Sigmoid colon (tissue), 7 donors: ENCODE data around the gene UGT1A1. TPM values are rescaled to one million over a fixed set of nuclear protein-coding genes. Genes with fewer than 3 reads are reported as not detected.

Experiments used
- DNase-seq: peaks from one replicate; pipeline ENCODE4 v3.0.0-alpha.2; 2019
- H3K27ac ChIP-seq, 4 donors: fragments of 200-600 bp; sonication (generic); one replicate each; pipeline ENCODE4 v1.5.1; 2016 to 2019; ENCODE audit warnings: mild to moderate bottlenecking in 1 of 4
- H3K27me3 ChIP-seq, 3 donors: fragments of 200-600 bp; sonication (generic); one replicate each; pipeline ENCODE4 v1.5.1; 2019; ENCODE audit warnings: mild to moderate bottlenecking in 1 of 3
- H3K36me3 ChIP-seq, 4 donors: fragments of 200-600 bp; sonication (generic); one replicate each; pipeline ENCODE4 v1.5.1; 2016 to 2019
- H3K4me1 ChIP-seq, 4 donors: fragments of 200-600 bp; sonication (generic); one replicate each; pipeline ENCODE4 v1.5.1; 2017 to 2019
- H3K4me3 ChIP-seq, 4 donors: fragments of 200-600 bp; sonication (generic); one replicate each; pipeline ENCODE4 v1.5.1; 2017 to 2019; ENCODE audit warnings: mild to moderate bottlenecking in 2 of 4, moderate library complexity in 1 of 4
- H3K9me3 ChIP-seq, 4 donors: fragments of 200-600 bp in 3 of 4; sonication (generic) in 3 of 4; one replicate each; pipeline versions ENCODE4 v1.5.1 to v1.6.1; 2013 to 2019
- EP300 ChIP-seq, 4 donors: sonication (generic); formaldehyde crosslinking; IDR thresholded peaks; one replicate each; pipeline ENCODE4 v1.6.1; 2017; ENCODE audit warnings: antibody characterized with exemption in 4 of 4
- POLR2A ChIP-seq, 2 donors: fragments of 450-650 bp; IDR thresholded peaks; one replicate each; pipeline ENCODE4 v1.6.1; 2016; ENCODE audit warnings: antibody characterized with exemption in 2 of 2, mild to moderate bottlenecking in 2 of 2, moderate library complexity in 2 of 2
- POLR2AphosphoS5 ChIP-seq, 4 donors: sonication (generic); formaldehyde crosslinking; IDR thresholded peaks; one replicate each; pipeline ENCODE4 v1.6.1; 2017; ENCODE audit warnings: antibody characterized with exemption in 4 of 4
- WGBS, 2 donors: extraction: QIAGEN DNeasy Blood & Tissue Kit; methylation state at CpG; one replicate each; pipeline ENCODE4 v1.1.7; 2013; 5-methylcytosine and 5-hydroxymethylcytosine counted together
- intact Hi-C: fragments of 100-400 bp; cut with DNase I; formaldehyde crosslinking; loops from one replicate; pipeline ENCODE4 v1.15.1; 2023
- polyA plus RNA-seq, 3 donors: library from polyadenylated mRNA; stranded (reverse); fragments of 200-250 nt; gene quantifications; one replicate each; pipeline ENCODE4 v1.2.3, GENCODE V29; 2013
- total RNA-seq, 4 donors: library from RNA; depleted of rRNA; stranded (reverse); fragments of >200 nt; gene quantifications; one replicate each; pipeline ENCODE4 v1.1.0, GENCODE V29; 2016
- TF ChIP-seq, protein P1 (sequence below), 4 experiments: fragments of 450-650 bp in 3 of 4; fragments of 200-600 bp in 1 of 4; IDR thresholded peaks; one replicate each; pipeline ENCODE4 v1.5.1; 2016 to 2019; ENCODE audit warnings: antibody characterized with exemption in 4 of 4, mild to moderate bottlenecking in 3 of 4, moderate library complexity in 2 of 4
- donor health status: healthy with polysubstance abuse.
- donor health status: Bipolar disorder and iron deficiency.
- donor health status: healthy.

Gene UGT1A1
- total and polyA plus RNA-seq, 7 donors: 0.74 to 2.8 (median 1.8) TPM; not detected in 4

DNA sequence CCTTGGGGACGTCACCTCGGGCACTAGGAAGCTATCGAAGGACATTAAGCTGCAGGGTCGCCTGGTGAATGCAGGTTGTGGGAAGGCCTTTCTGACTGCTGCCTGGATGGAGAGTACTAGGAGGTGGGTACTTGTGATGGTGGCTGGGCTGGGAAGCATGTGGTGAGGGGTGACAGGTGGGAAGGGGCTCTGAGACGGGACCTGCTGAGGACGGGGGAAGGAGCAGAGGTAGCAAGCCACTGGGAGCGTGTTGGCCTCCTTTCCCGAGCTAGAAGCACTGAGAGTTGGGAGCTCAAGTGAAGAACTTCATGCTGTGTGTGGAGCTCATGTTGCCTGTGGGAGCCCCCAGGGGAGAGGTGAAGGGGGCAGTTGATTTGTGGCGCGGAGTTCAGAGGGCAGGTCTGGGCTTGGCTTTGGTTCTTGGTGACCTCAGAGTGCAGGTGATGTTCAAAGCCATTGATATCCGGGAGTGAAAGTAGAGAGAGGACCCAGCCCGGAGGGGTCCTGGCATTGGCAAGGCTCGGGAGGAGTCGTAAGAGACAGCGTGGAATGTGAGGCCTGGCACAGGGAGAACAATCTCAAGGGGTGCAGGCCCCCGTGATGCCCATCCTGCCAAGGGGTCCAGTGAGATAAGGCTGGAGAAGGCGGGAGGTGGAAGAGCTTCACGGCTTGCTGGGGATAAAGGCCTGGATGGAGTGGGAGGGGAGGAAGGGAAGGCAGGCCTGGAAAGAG, 31.2 kb downstream of the UGT1A1 start:
- Histone ChIP-seq H3K27ac (no peak overlapping the region), H3K36me3 (no peaks in the 10 kb centered on the region), H3K9me3 (no peaks in the 10 kb centered on the region), H3K27me3 (no peaks in the 10 kb centered on the region), H3K4me3 (no peak overlapping the region), H3K4me1 (no peaks in the 10 kb centered on the region)
- WGBS, 2 donors: 88 to 93% methylated on average over 18 of the region's 18 CpGs
- TF ChIP-seq, protein P1, sequence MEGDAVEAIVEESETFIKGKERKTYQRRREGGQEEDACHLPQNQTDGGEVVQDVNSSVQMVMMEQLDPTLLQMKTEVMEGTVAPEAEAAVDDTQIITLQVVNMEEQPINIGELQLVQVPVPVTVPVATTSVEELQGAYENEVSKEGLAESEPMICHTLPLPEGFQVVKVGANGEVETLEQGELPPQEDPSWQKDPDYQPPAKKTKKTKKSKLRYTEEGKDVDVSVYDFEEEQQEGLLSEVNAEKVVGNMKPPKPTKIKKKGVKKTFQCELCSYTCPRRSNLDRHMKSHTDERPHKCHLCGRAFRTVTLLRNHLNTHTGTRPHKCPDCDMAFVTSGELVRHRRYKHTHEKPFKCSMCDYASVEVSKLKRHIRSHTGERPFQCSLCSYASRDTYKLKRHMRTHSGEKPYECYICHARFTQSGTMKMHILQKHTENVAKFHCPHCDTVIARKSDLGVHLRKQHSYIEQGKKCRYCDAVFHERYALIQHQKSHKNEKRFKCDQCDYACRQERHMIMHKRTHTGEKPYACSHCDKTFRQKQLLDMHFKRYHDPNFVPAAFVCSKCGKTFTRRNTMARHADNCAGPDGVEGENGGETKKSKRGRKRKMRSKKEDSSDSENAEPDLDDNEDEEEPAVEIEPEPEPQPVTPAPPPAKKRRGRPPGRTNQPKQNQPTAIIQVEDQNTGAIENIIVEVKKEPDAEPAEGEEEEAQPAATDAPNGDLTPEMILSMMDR (IDR thresholded peaks at IDR 0.05): no peak
- TF ChIP-seq POLR2AphosphoS5 (IDR thresholded peaks at IDR 0.05) (no peak), EP300 (IDR thresholded peaks at IDR 0.05) (no peak), POLR2A (IDR thresholded peaks at IDR 0.05) (no peak)
- DNase-seq: no peak
- intact Hi-C loops: no loop called here

DNA sequence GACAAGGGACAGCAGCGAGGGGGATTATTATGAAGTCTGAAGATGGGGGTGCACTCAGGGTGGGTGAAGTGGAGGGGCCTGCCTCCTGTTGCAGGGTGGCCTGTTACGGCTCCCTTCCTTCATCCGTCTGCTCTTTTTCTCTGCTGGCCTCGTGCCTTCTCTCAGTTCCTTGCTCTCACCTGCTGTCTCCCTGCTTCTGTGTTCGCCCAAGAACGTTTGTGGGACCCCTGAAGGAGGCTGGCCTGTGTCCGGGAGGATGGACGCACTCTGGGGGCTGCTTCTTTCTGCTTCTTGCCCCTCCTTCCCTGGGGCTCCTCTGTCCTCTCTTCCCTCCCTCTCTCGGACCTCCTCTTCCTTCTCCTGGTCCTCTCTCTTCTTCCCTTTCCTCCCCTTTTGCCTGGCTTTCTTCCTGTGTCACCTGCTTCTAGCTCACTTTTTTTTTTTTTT, 31.8 kb downstream of the UGT1A1 start:
- no peak overlapping the region for H3K4me3 ChIP-seq
- TF ChIP-seq, protein P1 (IDR thresholded peaks at IDR 0.05): no peak
- TF ChIP-seq POLR2AphosphoS5 (IDR thresholded peaks at IDR 0.05): no peak
- TF ChIP-seq EP300 (IDR thresholded peaks at IDR 0.05): no peak
- no peak for TF ChIP-seq POLR2A (IDR thresholded peaks at IDR 0.05)
- H3K9me3 ChIP-seq: no peaks in the 10 kb centered on the region
- H3K27me3 ChIP-seq: no peaks in the 10 kb centered on the region
- WGBS, 2 donors: 82 to 88% methylated on average over 9 of the region's 9 CpGs
- intact Hi-C loops: no loop called here
- no peaks in the 10 kb centered on the region for H3K4me1 ChIP-seq
- H3K27ac ChIP-seq: no peak overlapping the region
- DNase-seq: no peak
- H3K36me3 ChIP-seq: no peaks in the 10 kb centered on the region

DNA sequence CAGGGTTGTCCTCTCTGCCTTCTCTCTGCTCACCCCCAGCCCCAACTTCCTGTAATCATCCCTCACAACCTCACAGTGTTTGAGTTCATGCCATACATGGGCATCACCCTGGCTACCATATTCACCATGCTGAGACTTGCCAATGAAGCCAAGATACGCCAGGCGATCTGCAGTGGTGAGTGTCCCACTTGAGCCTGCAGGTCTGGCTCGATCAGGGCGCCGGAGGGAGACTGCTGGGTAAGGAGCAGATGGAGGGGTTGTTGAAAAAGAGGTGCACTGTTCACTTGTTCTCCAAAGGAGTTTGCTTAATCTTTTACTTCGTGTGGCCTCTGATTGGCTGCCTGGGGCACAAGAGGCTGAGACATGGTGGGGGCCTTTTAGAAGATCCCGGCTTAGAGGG, 32.6 kb downstream of the UGT1A1 start:
- H3K4me3 ChIP-seq: no peak overlapping the region

DNA sequence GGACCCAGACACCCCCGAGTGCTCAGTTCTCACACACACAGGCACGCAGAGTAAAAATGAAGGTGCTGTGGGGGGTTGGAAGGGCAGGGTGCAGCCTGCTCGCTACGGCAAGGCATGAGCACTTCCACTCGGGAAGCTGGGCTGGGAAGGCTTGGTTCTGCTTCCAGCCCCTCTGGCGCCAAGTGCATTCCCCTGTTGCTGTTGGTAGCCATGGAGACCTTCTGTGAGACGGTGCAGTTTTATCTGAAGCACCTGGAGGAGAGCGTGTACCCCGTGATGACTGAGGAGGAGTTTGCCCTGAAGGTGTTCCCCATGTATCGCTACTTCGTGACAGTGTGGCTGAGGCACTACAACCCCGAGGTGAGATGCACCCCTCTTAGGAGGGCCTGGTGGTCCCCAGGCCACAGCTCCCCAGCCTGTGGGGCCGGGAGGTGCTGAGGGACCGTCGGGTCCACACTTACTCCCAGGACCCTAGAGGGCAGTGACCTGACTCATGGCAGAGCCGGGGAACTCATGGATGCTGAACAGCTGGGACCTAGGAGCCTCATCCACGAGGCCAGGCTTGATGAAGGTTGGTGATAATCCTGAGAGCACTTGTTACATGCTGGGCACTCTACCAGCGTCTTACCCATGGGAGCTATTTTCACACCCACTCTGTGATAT, 33.5 kb downstream of the UGT1A1 start:
- H3K36me3 ChIP-seq: no peaks in the 10 kb centered on the region
- intact Hi-C loops: no loop called here
- no peak for DNase-seq
- H3K4me3 ChIP-seq: no peak overlapping the region
- no peaks in the 10 kb centered on the region for H3K27me3 ChIP-seq
- 85 to 86% methylated on average over 18 of the region's 18 CpGs for WGBS, 2 donors
- TF ChIP-seq POLR2A (IDR thresholded peaks at IDR 0.05): no peak
- TF ChIP-seq EP300 (IDR thresholded peaks at IDR 0.05): no peak
- TF ChIP-seq, protein P1 (IDR thresholded peaks at IDR 0.05): no peak
- TF ChIP-seq POLR2AphosphoS5 (IDR thresholded peaks at IDR 0.05): no peak
- no peaks in the 10 kb centered on the region for H3K9me3 ChIP-seq
- H3K4me1 ChIP-seq: no peaks in the 10 kb centered on the region
- H3K27ac ChIP-seq: no peak overlapping the region

More for the DNA sequence above, 32.6 kb downstream of the UGT1A1 start:
- intact Hi-C loops: no loop called here
- TF ChIP-seq, protein P1 (IDR thresholded peaks at IDR 0.05): no peak
- TF ChIP-seq POLR2A (IDR thresholded peaks at IDR 0.05): no peak
- no peak for TF ChIP-seq EP300 (IDR thresholded peaks at IDR 0.05)
- no peak for TF ChIP-seq POLR2AphosphoS5 (IDR thresholded peaks at IDR 0.05)
- Histone ChIP-seq H3K4me1 (no peaks in the 10 kb centered on the region), H3K27ac (no peak overlapping the region), H3K9me3 (no peaks in the 10 kb centered on the region), H3K27me3 (no peaks in the 10 kb centered on the region), H3K36me3 (no peaks in the 10 kb centered on the region)
- WGBS, 2 donors: 87 to 91% methylated on average over 7 of the region's 7 CpGs
- DNase-seq: no peak
